ENCODE data around the gene IZUMO2. TPM values are rescaled to one million over a fixed set of nuclear protein-coding genes. Genes with fewer than 3 reads are reported as not detected.
"Not testable (repeated sequence)": the region's sequence is repeated elsewhere in the genome, so short reads cannot be mapped to it uniquely, and the experiment has no call there.

The IZUMO2 gene
- total RNA-seq, 2 experiments from 2014 or later, result not detected

DNA sequence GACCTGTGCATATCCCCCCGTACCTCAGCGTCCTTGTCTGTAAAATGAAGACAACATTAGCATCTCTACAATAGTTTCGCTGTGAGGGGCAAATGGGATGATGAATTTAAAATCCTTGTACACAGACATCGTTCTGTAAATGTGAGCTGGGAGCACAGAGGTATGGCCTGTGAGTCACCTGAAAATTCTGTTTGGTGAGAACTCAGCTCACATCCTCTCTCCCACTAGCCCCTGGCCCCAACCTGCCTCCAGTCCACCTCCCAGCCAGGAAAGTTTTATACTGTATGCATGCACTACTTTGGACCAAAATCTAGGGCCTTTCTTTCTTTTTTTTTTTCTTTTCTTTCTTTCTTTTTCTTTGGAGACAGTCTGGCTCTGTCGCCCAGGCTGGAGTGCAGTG is 8.7 kb upstream of the IZUMO2 start:
- H3K27ac Mint-ChIP-seq, result no peak overlapping the region
- H3K4me3 Mint-ChIP-seq, result no peak overlapping the region
- H3K36me3 Mint-ChIP-seq, result no peaks in the 10 kb centered on the region
- H3K27me3 Mint-ChIP-seq, result peaks cover 35% of the 10 kb centered on the region
- DNase-seq, result no peak
- H3K4me1 Mint-ChIP-seq, result no peaks in the 10 kb centered on the region
- no peaks in the 10 kb centered on the region for H3K9me3 Mint-ChIP-seq

DNA sequence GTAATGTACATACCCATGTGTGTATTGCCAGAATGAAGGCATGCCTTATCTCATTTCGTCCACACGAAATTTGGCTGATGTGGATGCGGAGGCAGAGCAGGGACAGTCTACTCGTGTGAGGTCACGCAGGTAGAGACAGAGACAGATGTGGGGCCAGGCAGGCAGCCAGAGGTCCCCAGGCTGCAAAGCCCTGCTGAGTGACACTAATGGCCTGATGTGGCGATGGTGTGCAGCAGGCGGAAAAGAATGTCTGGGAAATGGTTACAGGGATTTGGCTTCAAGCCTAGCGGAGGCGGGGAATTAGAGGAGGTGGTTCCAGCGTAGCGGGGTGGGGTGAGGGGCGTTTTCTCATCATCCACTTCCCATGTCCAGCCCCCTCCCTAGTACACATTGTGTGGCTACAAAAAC is 4.2 kb upstream of the IZUMO2 start:
- no peak for DNase-seq
- Mint-ChIP-seq H3K9me3 (no peaks in the 10 kb centered on the region), H3K27me3 (peaks cover 40% of the 10 kb centered on the region), H3K4me3 (no peak overlapping the region), H3K4me1 (no peaks in the 10 kb centered on the region), H3K27ac (no peak overlapping the region), H3K36me3 (no peaks in the 10 kb centered on the region)

DNA sequence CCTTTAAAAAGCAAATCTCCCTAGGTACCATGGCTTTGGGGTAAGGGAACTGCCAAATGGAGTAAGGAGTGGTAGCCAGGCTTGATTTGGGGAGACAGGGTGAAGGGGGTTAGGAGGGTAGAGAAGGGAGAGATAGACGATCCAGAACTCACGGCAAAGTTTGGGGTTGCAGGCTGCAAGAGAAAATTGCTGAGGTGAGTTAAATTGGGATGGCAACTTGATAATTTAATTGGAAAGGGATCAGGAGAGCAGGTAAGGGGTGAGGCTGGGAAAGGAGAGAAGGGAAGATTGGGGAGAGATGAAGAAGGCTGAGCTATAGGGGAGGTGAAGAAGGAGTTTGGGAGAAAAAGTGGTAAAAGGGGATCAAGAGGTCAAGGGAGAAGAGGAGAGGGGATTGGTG is 4.0 kb downstream of the IZUMO2 start:
- H3K27me3 Mint-ChIP-seq, result peaks cover 34% of the 10 kb centered on the region
- peaks cover 5% of the 10 kb centered on the region for H3K9me3 Mint-ChIP-seq
- H3K4me3 Mint-ChIP-seq, result no peak overlapping the region
- H3K36me3 Mint-ChIP-seq, result no peaks in the 10 kb centered on the region
- no peak overlapping the region for H3K27ac Mint-ChIP-seq
- DNase-seq, result no peak
- H3K4me1 Mint-ChIP-seq, result no peaks in the 10 kb centered on the region

DNA sequence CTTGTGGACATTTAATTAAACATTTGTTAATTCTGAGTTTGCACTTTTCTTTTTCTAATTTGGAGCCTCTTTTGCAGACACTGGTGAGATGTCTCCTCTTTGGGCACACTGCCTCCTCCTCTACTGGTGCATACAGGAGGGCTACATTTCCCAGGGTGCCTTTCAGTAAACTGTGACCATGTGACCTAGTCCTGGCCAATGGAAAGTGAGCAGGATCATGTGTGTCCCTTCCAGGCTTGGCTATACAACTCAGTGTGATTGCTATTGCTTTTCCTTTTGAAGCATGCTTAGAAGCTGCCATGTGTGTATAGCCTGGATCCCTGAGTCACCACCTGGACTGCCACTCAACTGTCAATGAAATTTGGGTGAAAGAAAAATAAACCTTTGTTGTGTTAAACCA is 4.5 kb downstream of the IZUMO2 start:
- no peak overlapping the region for H3K27ac Mint-ChIP-seq
- H3K4me3 Mint-ChIP-seq, result no peak overlapping the region
- H3K36me3 Mint-ChIP-seq, result no peaks in the 10 kb centered on the region
- H3K27me3 Mint-ChIP-seq, result peaks cover 37% of the 10 kb centered on the region
- peaks cover 5% of the 10 kb centered on the region for H3K9me3 Mint-ChIP-seq
- no peak for DNase-seq
- H3K4me1 Mint-ChIP-seq, result no peaks in the 10 kb centered on the region

DNA sequence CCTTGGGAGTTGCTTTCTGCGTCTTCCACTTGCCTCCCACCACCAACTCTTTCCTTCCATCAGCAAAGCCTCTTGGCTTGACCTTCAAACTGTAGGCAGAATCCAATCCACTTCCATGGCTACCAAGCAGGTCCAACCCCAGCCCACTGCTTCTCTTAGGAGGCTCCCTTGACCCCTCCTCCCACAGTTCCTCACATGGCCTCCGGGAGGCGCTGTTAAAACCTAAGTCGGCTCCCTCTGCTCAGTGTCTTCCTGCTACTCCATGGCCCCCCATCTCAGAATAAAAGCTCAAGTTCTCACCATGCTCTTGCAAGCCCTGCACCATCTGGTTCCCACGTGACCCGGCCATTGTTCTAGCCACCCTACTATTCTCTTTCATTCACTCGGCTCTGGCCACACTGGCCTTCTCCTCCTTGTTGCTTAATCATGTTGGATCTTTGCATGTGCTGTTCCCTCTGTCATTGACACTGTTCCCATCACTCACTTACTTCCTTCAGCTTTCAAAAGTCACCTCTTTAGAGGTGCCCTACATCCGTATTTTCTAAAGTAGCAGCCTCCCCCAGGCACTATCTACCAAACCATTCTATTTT is 7.5 kb downstream of the IZUMO2 start:
- Mint-ChIP-seq H3K9me3 (peaks cover 5% of the 10 kb centered on the region), H3K4me1 (no peaks in the 10 kb centered on the region), H3K4me3 (no peak overlapping the region), H3K27me3 (peaks cover 44% of the 10 kb centered on the region), H3K36me3 (no peaks in the 10 kb centered on the region), H3K27ac (no peak overlapping the region)
- no peak for DNase-seq

DNA sequence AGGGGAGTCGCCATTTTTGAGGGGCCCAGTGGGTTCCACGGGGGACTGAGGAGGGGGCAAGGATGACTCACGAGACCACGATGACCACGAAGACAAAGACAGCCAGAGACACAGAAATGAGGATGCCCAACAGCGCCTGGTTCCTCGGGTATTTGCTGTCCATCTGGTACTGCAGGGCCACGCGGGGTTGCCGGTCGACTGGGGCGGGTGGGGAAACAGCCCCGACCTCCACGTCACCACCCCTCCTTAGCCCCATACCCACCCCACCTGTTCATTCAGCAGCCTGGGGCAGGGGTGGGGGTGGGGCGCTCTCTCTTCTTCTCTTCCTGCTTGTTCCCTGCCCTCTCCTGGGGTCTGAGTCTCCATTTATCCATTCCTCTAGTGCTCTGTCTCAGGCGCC is 8.6 kb downstream of the IZUMO2 start:
- DNase-seq, result no peak
- Mint-ChIP-seq H3K27ac (no peak overlapping the region), H3K36me3 (no peaks in the 10 kb centered on the region), H3K9me3 (peaks cover 5% of the 10 kb centered on the region), H3K27me3 (peaks cover 50% of the 10 kb centered on the region), H3K4me1 (no peaks in the 10 kb centered on the region), H3K4me3 (no peak overlapping the region)

DNA sequence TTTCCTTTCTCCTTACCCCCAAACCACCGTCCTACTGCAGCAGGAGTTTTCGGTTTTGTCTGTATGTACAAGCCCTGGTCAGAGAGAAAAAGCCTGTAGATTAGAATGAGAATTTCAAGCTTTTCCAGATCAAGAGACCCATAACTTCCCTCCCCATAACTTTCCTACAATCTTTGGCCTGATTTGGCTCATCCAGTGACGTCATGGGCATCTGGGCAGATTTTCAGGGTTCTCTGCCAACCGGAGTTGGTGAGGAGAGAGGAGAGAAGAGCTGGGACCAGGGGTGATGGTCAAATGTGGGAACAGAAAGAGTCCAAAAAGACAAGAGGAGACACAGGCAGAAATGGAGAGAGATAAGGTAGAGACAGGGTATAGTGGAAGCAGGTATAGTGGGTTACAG is 10.5 kb downstream of the IZUMO2 start:
- peaks cover 54% of the 10 kb centered on the region for H3K27me3 Mint-ChIP-seq
- H3K36me3 Mint-ChIP-seq, result no peaks in the 10 kb centered on the region
- H3K4me1 Mint-ChIP-seq, result peaks cover 4% of the 10 kb centered on the region
- H3K4me3 Mint-ChIP-seq, result no peak overlapping the region
- no peak for DNase-seq
- H3K9me3 Mint-ChIP-seq, result peaks cover 1% of the 10 kb centered on the region
- no peak overlapping the region for H3K27ac Mint-ChIP-seq

DNA sequence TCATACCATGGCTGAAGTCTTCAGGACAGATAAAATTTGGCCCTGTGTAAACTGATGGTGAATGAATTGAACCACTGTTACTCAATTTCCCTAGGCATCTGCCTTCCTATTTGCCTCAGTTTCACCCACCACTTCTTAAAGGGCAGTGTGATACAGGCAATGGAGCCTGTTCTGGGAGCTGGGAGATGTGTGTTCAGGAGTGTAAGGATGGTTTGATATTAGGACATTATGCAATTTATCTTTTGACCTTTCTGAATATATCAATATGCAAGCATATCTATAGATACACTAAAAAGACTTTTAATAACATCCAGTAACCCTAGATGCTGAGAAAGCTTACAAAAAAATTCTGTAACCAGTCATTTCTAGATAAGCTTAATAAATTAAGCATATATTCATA is 14.6 kb downstream of the IZUMO2 start:
- Mint-ChIP-seq H3K36me3 (no peaks in the 10 kb centered on the region), H3K27me3 (peaks cover 42% of the 10 kb centered on the region), H3K4me3 (peak overlapping the region; percentile 76), H3K9me3 (peaks cover 1% of the 10 kb centered on the region), H3K27ac (no peak overlapping the region), H3K4me1 (peaks cover 13% of the 10 kb centered on the region)
- DNase-seq, result no peak

DNA sequence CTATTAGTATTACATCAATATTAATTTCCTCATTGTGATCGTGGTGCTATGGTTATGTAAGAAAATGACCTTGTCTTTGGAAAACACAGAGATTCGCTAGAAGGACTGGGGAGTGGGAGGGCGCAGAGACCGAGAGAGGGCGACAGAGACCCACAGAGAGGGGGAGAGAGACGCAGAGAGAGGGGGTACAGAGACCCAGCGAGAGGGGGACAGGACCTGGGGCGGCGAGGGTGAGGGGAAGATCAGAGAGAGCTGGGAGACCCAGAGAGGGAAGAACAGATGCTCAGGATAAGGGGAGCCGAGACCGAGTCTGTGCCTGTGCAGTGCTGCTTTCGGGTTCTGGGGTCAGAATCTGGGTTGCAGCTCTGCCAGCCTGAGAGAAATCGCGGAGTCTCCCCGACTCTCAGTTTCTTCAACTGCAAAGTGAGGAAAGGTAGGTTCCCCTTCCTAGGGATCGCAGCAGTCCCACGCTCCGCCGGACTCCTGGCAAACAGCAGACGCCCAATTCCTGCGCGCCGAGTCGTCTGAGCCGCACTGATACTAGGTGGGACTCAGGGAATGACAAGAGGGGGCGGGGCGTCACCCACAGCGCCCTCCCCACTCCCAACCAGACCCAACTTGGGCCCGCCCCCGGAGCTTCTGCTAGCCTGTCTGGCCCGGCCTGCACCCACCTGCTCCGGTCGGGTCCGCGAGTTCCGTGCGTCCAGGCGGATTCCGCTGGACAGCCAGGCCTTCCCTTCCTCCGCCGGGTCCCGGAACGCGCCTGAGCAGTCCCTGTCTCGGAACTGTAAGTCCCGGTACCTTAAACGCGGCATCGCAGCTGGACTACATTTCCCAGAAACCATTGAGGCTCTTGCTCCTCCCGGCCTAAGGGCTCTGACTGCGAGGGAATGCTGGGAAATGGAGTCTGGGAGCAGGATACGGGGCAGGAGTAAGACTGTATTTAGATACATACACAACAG is 15.3 kb downstream of the IZUMO2 start:
- H3K27me3 Mint-ChIP-seq, result peaks cover 34% of the 10 kb centered on the region
- H3K27ac Mint-ChIP-seq, result no peak overlapping the region
- H3K36me3 Mint-ChIP-seq, result no peaks in the 10 kb centered on the region
- H3K9me3 Mint-ChIP-seq, result peaks cover 1% of the 10 kb centered on the region
- peak overlapping the region; percentile 76 for H3K4me3 Mint-ChIP-seq
- peaks cover 13% of the 10 kb centered on the region for H3K4me1 Mint-ChIP-seq
- DNase-seq, result peak; percentile 65

DNA sequence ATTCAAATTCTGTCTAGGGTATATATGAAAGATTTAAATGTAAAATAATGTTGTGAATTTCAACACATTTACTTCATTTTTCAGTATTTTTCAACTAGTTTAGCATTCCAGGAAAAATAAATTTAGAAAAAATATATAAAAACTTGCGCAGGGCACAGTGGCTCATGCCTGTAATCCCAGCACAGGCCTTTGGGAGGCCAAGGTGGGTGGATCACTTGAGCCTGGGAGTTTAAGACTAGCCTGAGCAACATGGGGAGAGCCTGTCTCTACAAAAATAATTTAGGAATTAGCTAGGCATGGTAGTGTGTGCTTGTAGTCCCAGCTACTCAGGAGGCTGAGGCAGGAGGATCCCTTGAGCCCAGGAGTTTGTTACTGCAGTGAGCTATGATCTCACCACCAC is 21.2 kb downstream of the IZUMO2 start:
- DNase-seq, H3K4me3 Mint-ChIP-seq, H3K36me3 Mint-ChIP-seq, H3K27me3 Mint-ChIP-seq, H3K9me3 Mint-ChIP-seq, H3K27ac Mint-ChIP-seq, H3K4me1 Mint-ChIP-seq: not testable (repeated sequence)

DNA sequence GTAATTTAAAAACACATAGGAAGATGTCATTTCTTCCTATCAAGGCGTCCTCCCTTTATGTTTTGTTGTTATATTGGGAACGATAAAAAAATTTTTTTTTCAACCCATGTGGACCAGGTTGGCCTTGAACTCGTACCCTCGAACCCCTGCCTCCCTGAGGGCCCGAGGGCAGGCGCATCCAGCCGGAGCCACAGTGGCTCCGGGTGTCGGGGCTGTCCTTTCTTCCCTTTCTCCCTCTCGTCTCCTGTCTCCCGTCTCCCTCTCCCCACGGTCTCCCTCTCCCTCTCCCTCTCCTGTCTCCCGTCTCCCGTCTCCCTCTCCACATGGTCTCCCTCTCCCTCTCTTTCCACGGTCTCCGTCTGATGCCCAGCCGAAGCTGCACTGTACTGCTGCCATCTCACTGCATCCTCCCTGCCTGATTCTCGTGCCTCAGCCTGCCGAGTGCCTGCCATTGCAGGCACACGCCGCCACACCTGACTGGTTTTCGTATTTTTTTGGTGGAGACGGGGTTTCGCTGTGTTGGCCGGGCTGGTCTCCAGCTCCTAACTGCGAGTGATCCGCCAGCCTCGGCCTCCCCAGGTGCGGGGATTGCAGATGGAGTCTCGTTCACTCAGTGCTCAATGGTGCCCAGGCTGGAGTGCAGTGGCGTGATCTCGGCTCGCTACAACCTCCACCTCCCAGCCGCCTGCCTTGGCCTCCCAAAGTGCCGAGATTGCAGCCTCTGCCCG is 22.8 kb downstream of the IZUMO2 start:
- not testable (repeated sequence) for H3K36me3 Mint-ChIP-seq, H3K4me1 Mint-ChIP-seq, H3K4me3 Mint-ChIP-seq, H3K9me3 Mint-ChIP-seq, H3K27me3 Mint-ChIP-seq, DNase-seq, H3K27ac Mint-ChIP-seq

DNA sequence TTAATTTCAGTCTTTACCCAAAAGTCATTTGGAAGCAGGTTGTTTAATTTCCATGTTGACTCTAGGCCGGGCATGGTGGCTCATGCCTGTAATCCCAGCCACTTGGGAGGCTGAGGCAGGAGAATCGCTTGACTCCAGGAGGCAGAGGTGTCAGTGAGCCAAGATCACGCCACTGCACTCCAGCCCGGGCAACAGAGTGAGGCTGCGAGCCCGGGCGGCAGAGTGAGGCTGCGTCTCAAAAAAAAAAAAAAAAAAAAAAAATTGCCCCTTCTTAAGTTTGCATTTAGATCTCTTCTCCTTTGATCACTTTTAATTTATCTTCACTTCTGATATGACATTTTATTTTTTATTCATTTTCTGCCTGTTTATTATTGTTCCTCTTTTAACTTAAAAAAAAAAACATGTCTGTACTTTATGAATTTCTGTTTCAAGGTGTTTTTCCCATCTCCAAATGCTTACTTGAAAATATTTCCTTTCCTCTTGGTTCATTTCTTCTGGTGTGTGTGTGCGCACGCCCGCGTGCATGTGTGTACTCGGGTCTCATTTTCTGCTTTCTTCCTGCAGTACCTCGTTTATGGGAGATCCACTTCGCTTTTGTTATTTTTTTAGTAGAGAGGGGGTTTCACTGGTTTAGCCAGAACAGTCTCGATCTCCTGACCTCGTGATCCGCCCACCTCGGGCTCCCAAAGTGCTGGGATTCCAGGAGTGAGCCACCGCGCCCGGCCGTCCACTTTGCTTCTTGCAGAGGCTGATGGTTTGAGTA is 26.3 kb downstream of the IZUMO2 start:
- not testable (repeated sequence) for H3K27me3 Mint-ChIP-seq
- peak; percentile 12 for DNase-seq

DNA sequence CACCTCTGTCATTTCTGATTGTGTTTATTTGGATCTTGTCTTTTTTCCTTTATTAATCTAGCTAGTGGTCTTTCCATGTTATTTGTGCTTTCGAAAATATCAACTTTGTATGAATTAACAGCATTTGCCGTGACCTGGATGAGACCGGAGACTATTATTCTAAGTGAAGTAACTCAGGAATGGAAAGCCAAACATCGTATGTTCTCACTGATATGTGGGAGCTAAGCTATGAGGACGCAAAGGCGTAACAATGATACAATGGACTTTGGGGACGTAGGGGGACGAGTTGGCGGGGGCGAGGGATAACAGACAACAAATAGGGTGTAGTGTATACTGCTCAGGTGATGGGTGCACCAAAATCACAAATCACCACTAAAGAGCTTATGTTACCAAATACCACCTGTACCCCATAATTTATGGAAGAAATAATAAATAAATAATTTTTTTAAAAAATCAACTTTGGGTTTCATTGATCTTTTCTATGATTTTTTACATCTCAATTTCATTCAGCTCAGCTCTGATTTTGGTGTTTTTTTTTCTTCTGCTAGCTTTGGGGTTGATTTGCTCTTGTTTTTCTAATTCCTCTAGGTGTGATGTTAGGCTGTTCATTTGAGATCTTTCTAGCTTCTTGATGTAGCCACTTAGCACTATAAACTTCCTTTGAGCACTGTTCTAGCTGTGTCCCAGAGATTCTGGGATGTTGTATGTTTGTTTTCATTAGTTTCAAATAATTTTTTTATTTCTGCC is 27.1 kb downstream of the IZUMO2 start:
- H3K4me3 Mint-ChIP-seq, H3K36me3 Mint-ChIP-seq, H3K4me1 Mint-ChIP-seq, DNase-seq, H3K27ac Mint-ChIP-seq, H3K27me3 Mint-ChIP-seq, H3K9me3 Mint-ChIP-seq: not testable (repeated sequence)

More for the DNA sequence above, 26.3 kb downstream of the IZUMO2 start:
- H3K27ac Mint-ChIP-seq, H3K4me1 Mint-ChIP-seq, H3K36me3 Mint-ChIP-seq, H3K9me3 Mint-ChIP-seq, H3K4me3 Mint-ChIP-seq: not testable (repeated sequence)

All from activated naive CD8-positive, alpha-beta T cell treated with anti-CD3 and anti-CD28 coated beads for 36 hours (primary cell).